Panc1 (cell line): ENCODE results near the gene WIPF1. TPM values are rescaled to one million over a fixed set of nuclear protein-coding genes. Genes with fewer than 3 reads are reported as not detected.

ENCODE experiments used
- ATAC-seq: fragments of 200-7000 bp; cut with Tn5 transposase; 2 replicates; pipeline ENCODE4 v1.9.1; 2020; ENCODE audit warnings: mild to moderate bottlenecking, moderate library complexity
- BruUV-seq: library from RNA; stranded (reverse); fragments of 400-500 nt; replicated peaks from 2 replicates; lab custom pipeline; 2021; lab: Mats Ljungman, UMichigan
- CTCF ChIA-PET: fragments of 300-600 bp; sonication (Branson Sonifier 250); formaldehyde crosslinking; loops from one replicate; lab custom pipeline; 2022; ENCODE audit warnings: antibody characterized with exemption; lab: Charles Lee
- POLR2A ChIA-PET: fragments of 300-600 bp; sonication (Branson Sonifier 250); formaldehyde crosslinking; loops from one replicate; lab custom pipeline; 2022; ENCODE audit warnings: antibody characterized with exemption; lab: Charles Lee
- DNase-seq: peaks from one replicate; pipeline ENCODE4 v3.0.0-alpha.2; 2010; ENCODE audit warnings: low read depth, low spot score
- H3K27ac ChIP-seq: 2 replicates; pipeline ENCODE4 v1.5.1; 2011; ENCODE audit warnings: mild to moderate bottlenecking, low read length, inconsistent platforms
- H3K27me3 ChIP-seq: fragments of 200-500 bp; sonication (Bioruptor generic); 2 replicates; pipeline ENCODE4 v1.6.0; 2014; ENCODE audit warnings: low read length, inconsistent platforms; ENCODE audit not compliant: control insufficient read depth, insufficient read depth
- H3K36me3 ChIP-seq: fragments of 200-500 bp; sonication (Bioruptor generic); 2 replicates; pipeline ENCODE4 v1.5.1; 2014; ENCODE audit warnings: inconsistent platforms, mild to moderate bottlenecking, low read length, moderate library complexity; ENCODE audit not compliant: control insufficient read depth, insufficient read depth
- H3K4me1 ChIP-seq: 2 replicates; pipeline ENCODE4 v1.5.1; 2011; ENCODE audit warnings: inconsistent platforms, mild to moderate bottlenecking, low read length, moderate library complexity; ENCODE audit not compliant: control insufficient read depth, insufficient read depth
- H3K4me3 ChIP-seq, 2 experiments: 2 replicates each; pipeline ENCODE4 v1.5.1; 2011 to 2012; ENCODE audit warnings: low read depth in 2 of 2, low read length in 2 of 2, mild to moderate bottlenecking in 2 of 2, inconsistent platforms in 1 of 2, moderate library complexity in 1 of 2
- H3K9me3 ChIP-seq: fragments of 200-500 bp; sonication (Bioruptor generic); 2 replicates; pipeline ENCODE4 v1.5.1; 2014; ENCODE audit warnings: low read depth, mild to moderate bottlenecking, inconsistent platforms, low read length, moderate library complexity; ENCODE audit not compliant: control insufficient read depth, insufficient read depth
- POLR2AphosphoS5 ChIP-seq: IDR thresholded peaks from 2 replicates; pipeline ENCODE4 v1.6.1; 2012; ENCODE audit warnings: mild to moderate bottlenecking, low read depth, low read length, moderate library complexity
- SIN3A ChIP-seq: IDR thresholded peaks from 2 replicates; pipeline ENCODE4 v1.6.1; 2012; ENCODE audit warnings: low read depth, mild to moderate bottlenecking, low read length, moderate library complexity, borderline replicate concordance; ENCODE audit not compliant: insufficient read depth
- TCF7L2 ChIP-seq: IDR thresholded peaks from 2 replicates; pipeline ENCODE4 v1.6.1; 2011; ENCODE audit warnings: mild to moderate bottlenecking, low read depth, low read length, inconsistent platforms
- in situ Hi-C: cut with HindIII; loops from 2 replicates; pipeline ENCODE4 v1.10.0; 2016; ENCODE audit warnings: low sequenced_read_pairs, low pct_unique_long_range_greater_than_20kb
- intact Hi-C: fragments of 100-400 bp; cut with micrococcal nuclease; formaldehyde crosslinking; loops from one replicate; pipeline ENCODE4 v1.10.0; 2022; ENCODE audit not compliant: unreplicated experiment
- total RNA-seq: library from RNA; stranded (reverse); gene quantifications from one replicate; pipeline ENCODE4 v1.2.1, GENCODE V29; 2021; ENCODE audit not compliant: unreplicated experiment
- TF ChIP-seq, protein P1 (sequence below): fragments of 450-650 bp; IDR thresholded peaks from 2 replicates; pipeline ENCODE4 v1.5.1; 2017; ENCODE audit warnings: mild to moderate bottlenecking
- TF ChIP-seq, protein P2 (sequence below), 2 experiments: IDR thresholded peaks; 2 replicates each; pipeline ENCODE4 v1.6.1; 2011 to 2012; ENCODE audit warnings: low read depth in 2 of 2, control low read depth in 1 of 2, low read length in 1 of 2, mild to moderate bottlenecking in 1 of 2, moderate library complexity in 1 of 2; ENCODE audit not compliant: insufficient read depth in 1 of 2

WIPF1 gene
- total RNA-seq, 1 experiment from 2014 or later, result 8.3 TPM

DNA sequence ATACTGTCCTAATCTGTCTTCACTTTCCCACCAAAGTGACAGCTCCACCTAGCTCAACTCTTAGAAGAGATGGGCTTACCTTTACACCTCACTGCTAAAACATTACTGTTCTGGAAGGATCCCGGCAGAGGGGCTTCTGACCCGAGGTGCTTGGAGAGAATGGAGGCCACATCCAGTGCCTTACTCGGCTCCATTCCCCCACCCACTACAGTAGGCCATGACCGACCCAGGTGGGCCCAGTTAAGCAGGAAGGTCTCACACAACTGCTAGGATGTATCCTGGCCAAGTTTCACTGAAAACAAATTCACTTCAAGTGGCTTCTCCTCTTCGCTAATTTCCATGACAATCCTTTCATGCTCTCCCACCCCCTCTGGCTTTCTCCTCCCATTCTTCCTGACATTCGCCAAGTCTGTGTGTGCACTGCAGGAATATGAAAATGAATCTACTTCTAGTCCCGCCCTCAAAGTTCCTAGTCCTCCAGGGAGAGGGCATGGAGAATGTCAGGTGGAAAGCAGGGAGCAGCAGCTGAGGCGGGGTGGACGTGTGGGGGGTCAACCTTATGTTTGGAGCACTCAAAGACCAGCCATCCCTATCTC is 11.8 kb downstream of the WIPF1 start:
- TF ChIP-seq TCF7L2, result no peak
- no peak for TF ChIP-seq POLR2AphosphoS5
- TF ChIP-seq, protein P1, sequence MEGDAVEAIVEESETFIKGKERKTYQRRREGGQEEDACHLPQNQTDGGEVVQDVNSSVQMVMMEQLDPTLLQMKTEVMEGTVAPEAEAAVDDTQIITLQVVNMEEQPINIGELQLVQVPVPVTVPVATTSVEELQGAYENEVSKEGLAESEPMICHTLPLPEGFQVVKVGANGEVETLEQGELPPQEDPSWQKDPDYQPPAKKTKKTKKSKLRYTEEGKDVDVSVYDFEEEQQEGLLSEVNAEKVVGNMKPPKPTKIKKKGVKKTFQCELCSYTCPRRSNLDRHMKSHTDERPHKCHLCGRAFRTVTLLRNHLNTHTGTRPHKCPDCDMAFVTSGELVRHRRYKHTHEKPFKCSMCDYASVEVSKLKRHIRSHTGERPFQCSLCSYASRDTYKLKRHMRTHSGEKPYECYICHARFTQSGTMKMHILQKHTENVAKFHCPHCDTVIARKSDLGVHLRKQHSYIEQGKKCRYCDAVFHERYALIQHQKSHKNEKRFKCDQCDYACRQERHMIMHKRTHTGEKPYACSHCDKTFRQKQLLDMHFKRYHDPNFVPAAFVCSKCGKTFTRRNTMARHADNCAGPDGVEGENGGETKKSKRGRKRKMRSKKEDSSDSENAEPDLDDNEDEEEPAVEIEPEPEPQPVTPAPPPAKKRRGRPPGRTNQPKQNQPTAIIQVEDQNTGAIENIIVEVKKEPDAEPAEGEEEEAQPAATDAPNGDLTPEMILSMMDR, result no peak
- no peak for TF ChIP-seq SIN3A
- TF ChIP-seq, protein P2, sequence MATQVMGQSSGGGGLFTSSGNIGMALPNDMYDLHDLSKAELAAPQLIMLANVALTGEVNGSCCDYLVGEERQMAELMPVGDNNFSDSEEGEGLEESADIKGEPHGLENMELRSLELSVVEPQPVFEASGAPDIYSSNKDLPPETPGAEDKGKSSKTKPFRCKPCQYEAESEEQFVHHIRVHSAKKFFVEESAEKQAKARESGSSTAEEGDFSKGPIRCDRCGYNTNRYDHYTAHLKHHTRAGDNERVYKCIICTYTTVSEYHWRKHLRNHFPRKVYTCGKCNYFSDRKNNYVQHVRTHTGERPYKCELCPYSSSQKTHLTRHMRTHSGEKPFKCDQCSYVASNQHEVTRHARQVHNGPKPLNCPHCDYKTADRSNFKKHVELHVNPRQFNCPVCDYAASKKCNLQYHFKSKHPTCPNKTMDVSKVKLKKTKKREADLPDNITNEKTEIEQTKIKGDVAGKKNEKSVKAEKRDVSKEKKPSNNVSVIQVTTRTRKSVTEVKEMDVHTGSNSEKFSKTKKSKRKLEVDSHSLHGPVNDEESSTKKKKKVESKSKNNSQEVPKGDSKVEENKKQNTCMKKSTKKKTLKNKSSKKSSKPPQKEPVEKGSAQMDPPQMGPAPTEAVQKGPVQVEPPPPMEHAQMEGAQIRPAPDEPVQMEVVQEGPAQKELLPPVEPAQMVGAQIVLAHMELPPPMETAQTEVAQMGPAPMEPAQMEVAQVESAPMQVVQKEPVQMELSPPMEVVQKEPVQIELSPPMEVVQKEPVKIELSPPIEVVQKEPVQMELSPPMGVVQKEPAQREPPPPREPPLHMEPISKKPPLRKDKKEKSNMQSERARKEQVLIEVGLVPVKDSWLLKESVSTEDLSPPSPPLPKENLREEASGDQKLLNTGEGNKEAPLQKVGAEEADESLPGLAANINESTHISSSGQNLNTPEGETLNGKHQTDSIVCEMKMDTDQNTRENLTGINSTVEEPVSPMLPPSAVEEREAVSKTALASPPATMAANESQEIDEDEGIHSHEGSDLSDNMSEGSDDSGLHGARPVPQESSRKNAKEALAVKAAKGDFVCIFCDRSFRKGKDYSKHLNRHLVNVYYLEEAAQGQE (IDR thresholded peaks at IDR 0.05; ENCODE audit: insufficient read depth in 1 of 2, low read depth in 2 of 2, low read length in 1 of 2), result no peak
- H3K36me3 ChIP-seq, result no peaks in the 10 kb centered on the region
- DNase-seq (no peak), ATAC-seq (no peak)
- CTCF ChIA-PET, result no interaction called here
- in situ Hi-C loops, result no loop called here
- H3K4me1 ChIP-seq, result no peaks in the 10 kb centered on the region
- POLR2A ChIA-PET, result no interaction called here
- BruUV-seq, result no TSS peak
- no peak overlapping the region for H3K27ac ChIP-seq
- H3K9me3 ChIP-seq, result no peaks in the 10 kb centered on the region
- intact Hi-C loops, result no loop called here
- no peak overlapping the region for H3K4me3 ChIP-seq
- no peaks in the 10 kb centered on the region for H3K27me3 ChIP-seq

DNA sequence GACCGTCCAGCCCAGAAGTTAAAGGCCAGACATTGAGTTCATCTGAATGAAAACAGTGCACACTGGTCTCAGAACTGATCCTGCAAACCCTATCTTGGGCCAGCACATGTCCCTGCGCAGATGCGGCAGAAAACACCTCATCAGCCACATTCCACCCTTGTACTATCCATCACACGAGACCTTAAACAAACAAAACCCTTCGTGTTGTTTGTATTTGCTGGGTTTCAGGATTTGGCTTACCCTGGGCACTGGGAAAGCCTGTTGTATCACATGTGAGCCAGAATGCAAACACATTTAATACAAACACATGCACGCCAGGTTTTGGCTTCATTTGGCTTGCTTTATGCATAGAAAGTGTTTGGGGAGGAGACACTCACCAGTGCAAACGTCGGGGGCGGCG is 12.5 kb downstream of the WIPF1 start:
- in situ Hi-C loops, result no loop called here
- Histone ChIP-seq H3K36me3 (no peaks in the 10 kb centered on the region), H3K27me3 (no peaks in the 10 kb centered on the region), H3K4me3 (no peak overlapping the region), H3K4me1 (no peaks in the 10 kb centered on the region), H3K27ac (no peak overlapping the region), H3K9me3 (no peaks in the 10 kb centered on the region)
- intact Hi-C loops, result no loop called here
- ATAC-seq, result no peak
- no peak for TF ChIP-seq SIN3A
- ChIA-PET CTCF (no interaction called here), POLR2A (no interaction called here)
- no peak for DNase-seq
- no TSS peak for BruUV-seq

DNA sequence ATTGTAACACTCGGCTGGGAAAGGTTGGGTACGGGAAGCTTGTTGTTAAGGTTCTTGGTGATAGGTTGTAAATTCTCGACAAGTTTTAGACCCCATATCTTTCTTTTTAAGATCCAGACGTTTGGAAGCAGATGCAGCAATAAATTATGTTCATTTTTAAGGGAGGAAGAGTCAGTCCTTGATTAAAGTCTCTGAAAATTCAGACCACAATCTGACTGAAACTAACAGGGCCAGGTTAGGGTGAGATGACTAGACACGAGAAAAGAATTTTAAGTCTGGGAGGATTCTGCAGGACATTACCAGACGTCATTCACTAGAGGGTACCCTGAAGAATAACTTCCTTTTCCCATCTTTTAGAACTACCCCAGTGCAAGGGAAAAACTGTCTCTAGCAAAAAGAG is 16.1 kb downstream of the WIPF1 start:
- intact Hi-C loops, result no loop called here
- H3K9me3 ChIP-seq, result no peaks in the 10 kb centered on the region
- no peak for DNase-seq
- H3K4me1 ChIP-seq, result no peaks in the 10 kb centered on the region
- POLR2A ChIA-PET, result interaction anchor here (0.6 kb wide), 1 partner anchor 331 kb away, joined by 3 read pairs; no protein-coding TSS in a partner anchor
- H3K4me3 ChIP-seq, result no peak overlapping the region
- H3K27me3 ChIP-seq, result no peaks in the 10 kb centered on the region
- BruUV-seq, result no TSS peak
- TF ChIP-seq POLR2AphosphoS5, result no peak
- no peak for TF ChIP-seq SIN3A
- TF ChIP-seq, protein P1, result no peak
- no peak for TF ChIP-seq TCF7L2
- TF ChIP-seq, protein P2 (IDR thresholded peaks at IDR 0.05; ENCODE audit: insufficient read depth in 1 of 2, low read depth in 2 of 2, low read length in 1 of 2), result no peak
- in situ Hi-C loops, result no loop called here
- H3K27ac ChIP-seq, result no peak overlapping the region
- no peaks in the 10 kb centered on the region; the same call in 1 of the 2 replicates for H3K36me3 ChIP-seq
- ATAC-seq, result no peak
- CTCF ChIA-PET, result no interaction called here
